ENCODE results near the gene VPS4A.
"Not testable (repeated sequence)": the region's sequence is repeated elsewhere in the genome, so short reads cannot be mapped to it uniquely, and the experiment has no call there.

The VPS4A gene

GRCh38 chr16:69328854-69329316 is 17.7 kb downstream of the VPS4A start:
- peak; percentile 51 for DNase-seq

DNA sequence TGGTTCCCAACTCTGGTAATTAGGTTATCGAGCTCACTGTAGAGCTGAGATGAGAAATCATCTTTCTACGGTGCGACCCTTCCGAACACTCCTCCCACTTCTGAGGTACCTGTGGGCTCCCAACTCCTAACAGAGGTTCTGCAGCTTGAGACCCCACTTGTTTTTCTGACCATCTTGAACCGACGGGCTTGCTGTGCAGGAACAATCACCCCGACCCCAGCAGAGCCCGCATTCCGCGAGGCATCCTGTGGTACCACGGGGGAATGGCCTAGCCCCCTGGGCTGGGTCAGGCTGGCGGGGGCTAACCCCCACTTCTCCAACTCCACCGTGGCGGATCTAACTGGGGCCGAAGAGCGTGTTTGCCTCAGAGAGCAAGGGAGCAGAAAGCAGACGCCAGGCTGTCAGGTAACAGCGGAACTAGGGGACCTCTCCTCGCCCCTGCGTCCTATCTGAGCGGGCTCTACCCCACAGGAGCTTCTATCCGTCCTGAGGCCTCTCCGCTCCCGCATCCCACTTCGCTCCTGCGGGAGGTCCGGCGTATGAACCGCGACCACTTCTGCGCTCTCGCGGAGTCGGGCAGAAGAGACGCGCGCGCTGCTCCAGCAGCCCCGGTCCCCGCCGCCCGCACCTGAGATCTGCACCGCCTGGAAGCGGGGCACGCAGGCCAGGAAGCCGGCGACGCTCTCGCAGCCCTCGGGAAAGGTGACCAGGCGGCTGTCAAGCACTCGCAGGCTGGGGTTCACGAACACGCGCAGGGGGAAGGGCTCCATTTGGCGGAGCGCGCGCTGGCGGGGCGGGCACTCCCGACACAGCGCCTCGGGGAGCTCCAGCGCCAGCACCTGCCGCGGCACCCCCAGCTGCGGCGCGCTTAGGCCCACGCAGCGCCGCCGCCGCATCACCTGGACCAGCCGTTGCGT is 18.5 kb downstream of the VPS4A start:
- DNase-seq = peak; percentile 35

DNA sequence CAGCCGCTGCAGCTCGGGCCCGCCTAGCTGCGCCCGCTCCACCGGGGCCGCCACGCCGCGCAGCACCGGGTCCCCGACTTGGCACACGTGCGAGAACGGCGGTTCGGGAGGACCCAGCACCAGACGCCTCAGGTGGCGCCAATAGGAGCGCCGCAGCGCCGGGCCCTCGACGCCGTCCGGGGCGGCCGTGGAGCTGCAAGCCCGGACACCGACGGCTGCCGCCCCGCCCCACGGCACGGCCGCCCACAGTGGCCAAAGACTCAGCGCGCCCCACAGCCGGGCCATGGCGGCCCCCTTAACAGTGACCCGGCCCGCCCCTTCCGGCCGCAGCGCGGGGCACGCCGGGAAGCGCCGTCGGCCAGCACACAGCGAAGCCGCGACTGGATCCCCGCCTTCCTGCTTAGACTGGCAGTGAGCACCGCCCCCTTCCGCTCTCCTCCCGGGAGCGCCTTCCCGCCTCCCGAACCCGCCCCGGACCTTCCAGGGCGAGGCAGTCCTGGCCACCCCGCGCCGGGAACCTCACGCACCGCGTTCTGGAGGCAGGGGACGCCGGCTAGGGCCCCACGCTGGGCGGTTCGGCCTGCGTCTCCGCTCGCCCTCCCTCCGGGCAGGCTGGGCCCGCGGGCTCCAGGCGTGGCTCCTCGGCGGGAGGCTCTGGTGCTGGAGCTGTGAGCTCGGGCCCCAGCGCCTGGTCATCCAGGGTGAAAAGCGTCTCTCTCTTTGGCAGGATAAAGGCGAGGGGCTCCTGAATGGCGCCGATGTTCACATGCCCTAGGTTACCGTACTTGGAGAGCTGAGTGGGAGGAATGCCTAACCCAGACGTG is 19.3 kb downstream of the VPS4A start, which contains the start of gene PDF:
Gene PDF (minus strand): TSS at position 303 of the 824 bp plus-strand sequence. CDS start 18 bp downstream, at position 285.
- DNase-seq = peak; percentile 94

- no peak for DNase-seq
Measured at GRCh38 chr16:69334696-69335095, 23.5 kb downstream of the VPS4A start.

DNA sequence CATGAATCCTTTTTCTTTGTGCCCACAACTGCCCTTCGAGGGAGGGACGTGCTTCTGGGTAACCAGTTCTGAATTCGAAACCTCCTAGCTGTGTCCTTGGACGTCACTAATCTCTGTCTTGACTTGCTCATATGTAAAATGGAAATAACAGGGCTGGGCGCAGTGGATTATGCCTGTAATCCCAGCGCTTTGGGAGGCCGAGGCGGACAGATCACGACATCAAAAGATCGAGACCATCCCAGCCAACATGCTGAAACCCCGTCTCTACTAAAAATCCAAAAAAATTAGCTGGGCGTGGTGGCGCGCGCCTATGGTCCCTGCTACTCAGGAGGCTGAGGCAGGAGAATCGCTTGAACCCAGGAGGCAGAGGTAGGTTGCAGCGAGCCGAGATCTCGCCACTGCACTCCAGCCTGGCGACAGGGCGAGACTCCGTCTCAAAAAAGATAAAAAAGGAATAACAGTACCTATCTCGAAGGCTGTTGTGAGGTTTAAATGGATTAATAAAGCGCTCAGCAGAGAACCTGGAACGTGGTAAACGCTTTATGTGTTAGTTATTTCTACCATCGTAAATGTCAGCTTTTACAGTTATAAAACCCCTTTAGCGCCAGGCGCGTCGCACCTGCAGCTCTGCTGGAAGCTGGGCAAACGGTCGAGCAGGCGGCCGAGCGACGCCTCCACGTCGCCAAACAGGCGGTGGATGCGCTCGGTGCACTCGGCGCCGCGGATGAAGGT is 27.6 kb downstream of the VPS4A start:
- no peak for DNase-seq

- peak; percentile 99 for DNase-seq
Measured at GRCh38 chr16:69339289-69340094, 28.3 kb downstream of the VPS4A start, which contains the start of the genes COG8 and NIP7. TSS of gene COG8 (minus strand) at chr16:69339564. CDS start at chr16:69339552, 12 bp downstream. TSS of gene NIP7 (plus strand) at chr16:69339772. CDS start at chr16:69339830, 58 bp downstream.

DNA sequence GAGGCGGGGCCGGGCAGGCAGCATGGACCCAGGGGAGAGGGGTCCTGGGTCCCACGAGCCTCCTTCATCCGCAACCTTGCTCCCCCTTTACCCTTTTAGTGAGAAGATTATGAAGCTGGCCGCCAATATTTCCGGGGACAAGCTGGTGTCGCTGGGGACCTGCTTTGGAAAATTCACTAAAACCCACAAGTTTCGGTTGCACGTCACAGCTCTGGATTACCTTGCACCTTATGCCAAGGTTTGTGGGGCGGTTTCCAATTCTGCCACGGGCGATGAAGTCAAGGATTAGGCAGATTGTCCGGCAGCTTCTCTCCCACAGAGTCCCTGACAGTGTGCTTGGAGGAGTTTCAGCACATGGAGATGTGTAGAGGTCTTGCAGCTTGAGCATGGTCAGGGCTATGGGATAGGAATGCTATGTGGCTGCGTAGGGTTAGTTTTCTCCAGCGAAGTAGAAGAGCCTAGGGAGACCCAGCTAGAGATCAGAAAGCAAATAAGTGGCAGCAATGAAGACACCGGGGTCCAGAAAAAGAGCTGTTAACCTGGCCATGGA is 29.0 kb downstream of the VPS4A start:
- peak; percentile 18 for DNase-seq

DNA sequence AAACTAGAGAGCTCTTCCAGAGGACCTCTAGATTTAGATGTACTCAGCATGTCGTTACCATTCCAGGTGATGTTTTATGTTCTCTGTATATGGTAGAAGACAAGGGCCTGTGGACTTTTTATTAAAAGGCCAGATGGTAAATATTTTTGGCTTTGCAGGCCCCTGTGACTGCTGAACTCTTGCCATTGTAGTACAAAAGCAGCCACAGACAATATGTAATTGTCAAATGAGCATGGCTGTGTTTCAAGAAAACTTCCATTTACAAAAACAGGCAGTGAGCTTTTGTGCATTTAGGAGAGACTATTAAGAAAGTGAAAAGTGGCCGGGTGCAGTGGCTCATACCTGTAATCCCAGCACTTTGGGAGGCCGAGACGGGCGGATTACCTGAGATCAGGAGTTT is 33.0 kb downstream of the VPS4A start:
- no peak for DNase-seq

DNA sequence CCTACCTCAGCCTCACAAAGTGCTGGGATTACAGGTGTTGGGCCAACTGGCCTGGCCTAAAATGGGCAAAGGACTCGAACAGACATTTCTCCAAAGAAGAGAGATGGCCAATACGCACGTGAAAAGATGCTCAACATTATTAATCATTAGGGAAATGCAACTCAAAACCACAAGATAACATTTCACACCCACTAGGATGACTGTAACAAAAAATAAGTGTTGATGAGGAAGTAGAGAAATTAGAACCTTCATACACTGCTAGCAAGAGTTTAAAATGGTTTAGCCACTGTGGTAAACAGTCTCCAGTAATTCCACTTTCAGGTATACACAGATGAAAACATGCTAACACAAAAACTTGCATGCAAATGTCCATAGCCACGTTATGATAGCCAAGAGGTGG is 34.8 kb downstream of the VPS4A start:
- no peak for DNase-seq

DNA sequence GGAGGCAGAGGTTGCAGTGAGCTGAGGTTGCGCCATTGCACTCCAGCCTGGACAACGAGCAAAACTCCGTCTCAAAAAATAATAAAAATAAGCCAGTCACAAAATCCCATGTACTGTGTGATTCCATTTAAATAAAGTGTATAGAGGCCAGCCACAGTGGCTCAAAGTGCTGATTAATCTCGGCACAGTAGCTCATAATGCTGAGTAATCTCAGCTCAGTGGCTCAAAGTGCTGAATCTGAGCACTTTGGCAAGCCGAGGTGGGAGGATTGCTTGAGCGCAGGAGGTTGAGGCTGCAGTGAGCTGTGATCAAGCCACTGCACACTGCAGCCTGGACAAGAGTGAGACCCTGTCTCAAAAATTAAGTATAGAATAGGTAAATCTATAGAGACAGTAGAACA is 35.5 kb downstream of the VPS4A start:
- no peak for DNase-seq

DNA sequence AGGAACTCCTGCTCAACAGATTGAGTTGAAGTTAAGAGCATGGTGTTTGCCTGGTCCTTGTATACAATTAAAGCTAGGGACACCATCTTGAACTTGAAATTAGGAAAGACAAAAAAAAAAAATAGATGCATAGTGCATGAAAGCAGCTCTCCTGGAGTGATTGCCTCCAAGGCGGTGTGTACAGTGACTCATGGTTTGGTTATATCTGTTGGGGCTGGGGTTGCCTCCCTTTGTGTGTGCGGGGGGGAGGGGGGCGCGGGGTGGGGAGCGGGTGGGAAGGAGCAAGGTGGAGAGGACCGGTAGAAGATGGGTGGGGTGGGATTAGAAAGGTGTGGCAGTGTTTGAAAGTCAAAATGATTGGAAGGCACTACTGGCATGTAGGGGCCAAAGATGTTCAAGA is 37.1 kb downstream of the VPS4A start:
- DNase-seq = no peak

- no peak for DNase-seq
Measured at GRCh38 chr16:69349536-69349935, 38.4 kb downstream of the VPS4A start.

- DNase-seq = no peak
Measured at GRCh38 chr16:69350536-69351133, 39.5 kb downstream of the VPS4A start.

DNA sequence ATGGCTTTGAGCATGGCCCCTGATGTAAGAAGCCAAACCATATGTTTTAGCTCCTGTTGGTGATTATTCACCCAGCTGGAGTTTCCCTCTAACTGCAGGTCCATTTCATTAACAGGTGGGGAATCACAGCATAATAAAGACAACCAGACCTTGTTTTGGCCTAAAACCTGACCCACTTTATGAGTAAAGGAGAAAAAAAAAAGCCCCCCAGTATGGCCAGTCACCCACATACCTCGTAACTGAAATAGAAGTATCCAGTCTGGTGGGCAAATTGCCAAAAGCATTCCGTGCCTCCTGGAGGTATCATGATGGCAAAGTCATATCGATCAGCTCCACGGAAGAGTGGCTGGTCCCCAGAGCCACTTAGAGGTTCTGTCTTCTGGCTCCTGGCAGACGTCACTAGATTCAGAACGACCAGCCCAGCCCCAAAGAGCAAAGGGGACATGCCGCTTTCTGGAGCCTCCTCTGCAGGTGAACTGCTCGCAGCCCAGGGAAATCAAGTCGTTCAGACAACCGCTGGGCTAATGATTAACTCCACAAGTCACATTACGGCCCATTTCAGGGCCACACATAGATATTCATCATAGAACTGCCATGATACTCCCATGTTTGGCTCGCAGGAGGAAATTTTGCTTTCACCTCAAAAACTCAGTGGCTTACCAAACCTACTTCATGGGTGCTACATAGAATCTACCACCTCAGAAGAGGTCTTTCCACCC is 40.3 kb downstream of the VPS4A start, which contains the start of gene TMED6:
Gene TMED6 (minus strand): TSS at position 478 of the 719 bp plus-strand sequence. CDS start 33 bp downstream, at position 445.
- no peak for DNase-seq

DNA sequence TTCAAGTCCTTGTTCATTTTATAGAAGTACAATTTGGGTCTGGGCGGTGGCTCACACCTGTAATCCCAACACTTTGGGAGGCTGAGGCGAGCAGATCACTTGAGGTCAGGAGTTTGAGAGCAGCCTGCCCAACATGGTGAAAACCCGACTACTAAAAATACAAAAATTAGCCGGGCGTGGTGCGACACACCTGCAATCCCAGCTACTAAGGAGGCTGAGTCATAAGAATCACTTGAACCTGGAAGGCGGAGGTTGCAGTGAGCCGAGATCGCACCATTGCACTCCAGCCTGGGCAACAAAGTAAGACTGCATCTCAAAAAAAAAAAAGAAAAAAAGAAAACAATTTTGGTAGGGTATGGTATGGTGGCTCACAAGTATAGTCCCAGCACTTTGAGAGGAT is 48.9 kb downstream of the VPS4A start:
- not testable (repeated sequence) for DNase-seq

DNA sequence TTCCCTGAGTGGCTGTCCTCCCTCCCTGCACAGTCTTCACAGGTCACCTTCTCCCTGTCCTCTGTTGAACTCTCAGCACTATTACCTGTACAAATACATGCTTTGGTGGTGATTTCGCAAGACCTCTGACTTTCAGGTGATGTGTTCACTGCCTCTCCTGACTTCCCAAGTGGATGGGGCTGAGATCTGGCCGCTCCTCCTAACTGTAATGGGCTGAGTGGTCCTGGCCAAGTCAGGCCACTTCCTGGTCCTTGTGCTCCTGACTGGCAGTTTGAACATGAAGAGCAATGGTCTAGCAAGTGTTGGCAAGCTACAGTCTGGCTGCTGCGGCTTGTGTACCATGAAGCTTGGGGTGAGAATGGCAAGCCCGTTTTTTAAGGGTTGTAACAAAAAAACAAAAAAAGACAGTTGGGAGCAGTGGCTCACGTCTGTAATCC is 52.1 kb downstream of the VPS4A start:
- DNase-seq = no peak

GRCh38 chr16:69364088-69364487 is 52.9 kb downstream of the VPS4A start:
- DNase-seq = no peak

DNA sequence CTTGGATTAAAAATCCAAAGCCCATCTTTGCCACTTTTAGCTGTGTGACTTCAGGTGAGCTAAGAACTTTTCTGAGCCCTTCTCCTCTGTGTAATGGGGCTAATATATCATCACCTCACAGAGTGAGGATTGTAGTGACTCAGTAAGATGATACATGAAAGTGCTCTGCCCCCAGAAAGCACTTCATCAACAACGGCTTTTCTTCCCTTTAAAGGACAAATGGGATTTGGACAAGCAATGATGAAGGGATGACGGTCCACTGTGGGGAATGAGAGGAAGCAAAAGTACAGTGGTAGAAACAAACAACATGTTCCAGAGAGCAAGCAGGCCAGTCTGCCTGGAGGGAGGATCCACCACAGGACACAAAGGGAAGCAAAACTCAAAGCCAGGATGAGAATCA is 54.8 kb downstream of the VPS4A start:
- DNase-seq = no peak

DNA sequence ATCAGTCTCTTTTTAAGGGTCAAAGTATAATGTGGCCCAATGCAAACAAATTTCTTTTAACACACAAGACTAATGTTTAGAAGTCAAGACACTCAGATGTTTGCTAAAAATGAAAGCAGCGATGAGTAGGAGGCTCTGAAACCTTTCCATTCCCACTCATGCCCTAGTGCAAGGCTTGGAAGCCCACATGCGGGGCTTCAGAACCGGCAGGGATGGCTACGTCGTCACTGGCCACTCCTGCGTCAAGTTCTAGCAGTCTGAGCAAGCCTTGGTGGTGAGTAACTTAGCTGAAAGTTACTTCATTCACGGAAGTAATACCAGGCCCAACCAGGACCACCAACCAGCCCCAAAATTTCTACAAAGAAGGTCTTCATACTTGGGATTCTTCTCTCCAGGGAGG is 55.3 kb downstream of the VPS4A start:
- no peak for DNase-seq

DNA sequence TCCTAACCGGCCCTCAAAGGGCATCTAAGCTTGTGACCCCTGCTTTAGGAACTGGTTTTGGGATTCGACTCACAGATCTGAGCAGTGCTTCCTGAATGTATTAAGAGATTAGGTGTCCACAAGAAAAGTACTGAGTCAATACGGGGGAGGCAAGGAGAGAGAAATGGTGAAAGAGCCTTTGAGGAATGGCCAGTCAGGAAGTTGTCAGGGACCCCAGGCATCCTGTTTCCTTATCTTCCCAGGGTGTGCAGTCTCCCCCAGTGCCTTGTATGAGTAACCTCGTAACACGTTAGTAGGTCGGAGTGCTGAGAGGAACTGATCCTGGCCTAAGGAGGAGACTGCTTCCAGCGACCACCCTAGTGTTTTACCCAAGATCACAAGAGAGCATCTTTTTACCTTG is 56.8 kb downstream of the VPS4A start:
- no peak for DNase-seq

All from EL (cell line).